GM23338 (cell line): ENCODE data around the gene UBE2C. TPM values are rescaled to one million over a fixed set of nuclear protein-coding genes. Genes with fewer than 3 reads are reported as not detected.

Experiments used
- ATAC-seq: fragments of 200-7000 bp; cut with Tn5 transposase; 3 replicates; pipeline ENCODE4 v1.9.1; 2020
- DNase-seq: peaks from one replicate; pipeline ENCODE4 v3.0.0-alpha.2; 2015; ENCODE audit warnings: low spot score
- H2AFZ ChIP-seq: fragments of 200-600 bp; sonication (generic); 2 replicates; pipeline ENCODE4 v1.8.0; 2016; ENCODE audit warnings: antibody characterized with exemption, mild to moderate bottlenecking, moderate library complexity
- H3F3A ChIP-seq: fragments of 200-600 bp; sonication (generic); replicated peaks from 2 replicates; pipeline ENCODE4 v1.8.0; 2017; ENCODE audit warnings: antibody characterized with exemption, mixed run types, low read depth
- H3K27ac ChIP-seq: fragments of 200-600 bp; sonication (generic); 2 replicates; pipeline ENCODE4 v1.6.1; 2016; ENCODE audit warnings: low read depth
- H3K27me3 ChIP-seq: fragments of 200-600 bp; sonication (generic); 2 replicates; pipeline ENCODE4 v1.8.0; 2016; ENCODE audit warnings: mild to moderate bottlenecking, mixed run types, moderate library complexity; ENCODE audit not compliant: insufficient read depth
- H3K36me3 ChIP-seq: fragments of 200-600 bp; sonication (generic); 2 replicates; pipeline ENCODE4 v1.8.0; 2016; ENCODE audit warnings: mild to moderate bottlenecking; ENCODE audit not compliant: insufficient read depth
- H3K4me1 ChIP-seq: fragments of 200-600 bp; sonication (generic); 2 replicates; pipeline ENCODE4 v1.8.0; 2016; ENCODE audit warnings: mild to moderate bottlenecking, moderate library complexity; ENCODE audit not compliant: insufficient read depth
- H3K4me2 ChIP-seq: fragments of 200-600 bp; sonication (generic); 2 replicates; pipeline ENCODE4 v1.7.1; 2017; ENCODE audit warnings: mixed run types
- H3K4me3 ChIP-seq: fragments of 200-600 bp; sonication (generic); 2 replicates; pipeline ENCODE4 v1.6.1; 2016; ENCODE audit warnings: mixed run types
- H3K79me2 ChIP-seq: fragments of 200-600 bp; sonication (generic); replicated peaks from 2 replicates; pipeline ENCODE4 v1.8.0; 2017; ENCODE audit warnings: mild to moderate bottlenecking; ENCODE audit not compliant: insufficient read depth
- H3K9me2 ChIP-seq: fragments of 200-600 bp; sonication (generic); 2 replicates; pipeline ENCODE4 v1.8.0; 2017; ENCODE audit not compliant: insufficient read depth
- H4K20me1 ChIP-seq: fragments of 200-600 bp; sonication (generic); replicated peaks from 2 replicates; pipeline ENCODE4 v1.8.0; 2017; ENCODE audit warnings: mild to moderate bottlenecking; ENCODE audit not compliant: insufficient read depth
- H3K27ac Mint-ChIP-seq: 2 replicates; pipeline ENCODE4 v1.8.0; 2020; ENCODE audit warnings: inconsistent platforms, mild to moderate bottlenecking, moderate library complexity, mixed read lengths
- H3K27me3 Mint-ChIP-seq: 3 replicates; pipeline ENCODE4 v1.8.0; 2022; ENCODE audit warnings: low read depth, mild to moderate bottlenecking, moderate library complexity, mixed read lengths, inconsistent platforms; ENCODE audit not compliant: insufficient read depth, poor library complexity
- H3K36me3 Mint-ChIP-seq: 3 replicates; pipeline ENCODE4 v1.8.0; 2021; ENCODE audit warnings: low read depth, mild to moderate bottlenecking, inconsistent platforms, moderate library complexity, mixed read lengths
- H3K4me1 Mint-ChIP-seq: 3 replicates; pipeline ENCODE4 v1.8.0; 2020; ENCODE audit warnings: mild to moderate bottlenecking, inconsistent platforms, mixed read lengths
- H3K4me3 Mint-ChIP-seq: 3 replicates; pipeline ENCODE4 v1.8.0; 2021; ENCODE audit warnings: moderate library complexity, mild to moderate bottlenecking, inconsistent platforms, mixed read lengths
- H3K9me3 Mint-ChIP-seq: 3 replicates; pipeline ENCODE4 v1.8.0; 2020; ENCODE audit warnings: moderate library complexity, mild to moderate bottlenecking, inconsistent platforms, mixed read lengths
- CREB1 ChIP-seq: fragments of 250-450 bp; sonication (Bioruptor Pico); IDR thresholded peaks from 2 replicates; pipeline ENCODE4 v1.5.0; 2020; ENCODE audit warnings: low read depth, mild to moderate bottlenecking, moderate library complexity
- EZH2 ChIP-seq: fragments of 200-600 bp; sonication (generic); IDR thresholded peaks from one replicate; pipeline ENCODE4 v1.8.0; 2017; ENCODE audit warnings: antibody characterized with exemption, mild to moderate bottlenecking, low read depth; ENCODE audit not compliant: unreplicated experiment
- EZH2phosphoT487 ChIP-seq: fragments of 200-600 bp; sonication (generic); IDR thresholded peaks from one replicate; pipeline ENCODE4 v1.8.1; 2018; ENCODE audit warnings: antibody characterized with exemption; ENCODE audit not compliant: unreplicated experiment
- JUNB ChIP-seq: IDR thresholded peaks from one replicate; pipeline ENCODE4 v1.6.1; 2016; ENCODE audit warnings: antibody characterized with exemption; ENCODE audit not compliant: unreplicated experiment
- NANOG ChIP-seq: IDR thresholded peaks from 2 replicates; pipeline ENCODE4 v1.6.1; 2016; ENCODE audit warnings: antibody characterized with exemption, borderline replicate concordance
- POLR2AphosphoS5 ChIP-seq: IDR thresholded peaks from 2 replicates; pipeline ENCODE4 v1.6.1; 2016; ENCODE audit warnings: antibody characterized with exemption, low read depth
- STAT1 ChIP-seq: IDR thresholded peaks from one replicate; pipeline ENCODE4 v1.6.1; 2016; ENCODE audit warnings: antibody characterized with exemption; ENCODE audit not compliant: unreplicated experiment
- ZNF114 ChIP-seq: fragments of 250-450 bp; sonication (Bioruptor Pico); IDR thresholded peaks from 2 replicates; pipeline ENCODE4 v1.5.0; 2020; ENCODE audit warnings: mild to moderate bottlenecking, moderate library complexity
- ZNF331 ChIP-seq: fragments of 250-450 bp; sonication (Bioruptor Pico); IDR thresholded peaks from 2 replicates; pipeline ENCODE4 v1.5.0; 2020; ENCODE audit warnings: low read depth, mild to moderate bottlenecking, moderate library complexity
- polyA plus RNA-seq: library from polyadenylated mRNA; unstranded; fragments of >200 nt; fragmentation: Nextera tagmentation; extraction: Ambion mirVana; gene quantifications from 2 replicates; pipeline ENCODE4 v1.2.1, GENCODE V29; 2016
- total RNA-seq: library from RNA; depleted of rRNA; stranded (reverse); fragments of >200 nt; shearing (Covaris generic); gene quantifications from 2 replicates; pipeline ENCODE4 v1.2.3, GENCODE V29; 2014
- TF ChIP-seq, protein P1 (sequence below): fragments of 250-450 bp; sonication (Bioruptor Pico); IDR thresholded peaks from 2 replicates; pipeline ENCODE4 v1.5.0; 2020; ENCODE audit warnings: mild to moderate bottlenecking, moderate library complexity
- TF ChIP-seq, protein P2 (sequence below), 2 experiments: fragments of 200-600 bp in 1 of 2; sonication (generic) in 1 of 2; conservative IDR thresholded peaks; 2 replicates each; pipeline versions ENCODE4 v1.5.1 to v1.6.1; 2016 to 2017; ENCODE audit warnings: antibody characterized with exemption in 2 of 2, low read depth in 2 of 2, mild to moderate bottlenecking in 2 of 2, moderate library complexity in 1 of 2
- TF ChIP-seq, protein P3 (sequence below): IDR thresholded peaks from one replicate; pipeline ENCODE4 v1.6.1; 2018; ENCODE audit warnings: antibody characterized with exemption; ENCODE audit not compliant: unreplicated experiment
- TF ChIP-seq, protein P4 (sequence below): IDR thresholded peaks from 2 replicates; pipeline ENCODE4 v1.6.1; 2016; ENCODE audit warnings: antibody characterized with exemption

UBE2C gene
- total and polyA plus RNA-seq, 2 experiments from 2014 or later = 247 to 698 TPM

DNA sequence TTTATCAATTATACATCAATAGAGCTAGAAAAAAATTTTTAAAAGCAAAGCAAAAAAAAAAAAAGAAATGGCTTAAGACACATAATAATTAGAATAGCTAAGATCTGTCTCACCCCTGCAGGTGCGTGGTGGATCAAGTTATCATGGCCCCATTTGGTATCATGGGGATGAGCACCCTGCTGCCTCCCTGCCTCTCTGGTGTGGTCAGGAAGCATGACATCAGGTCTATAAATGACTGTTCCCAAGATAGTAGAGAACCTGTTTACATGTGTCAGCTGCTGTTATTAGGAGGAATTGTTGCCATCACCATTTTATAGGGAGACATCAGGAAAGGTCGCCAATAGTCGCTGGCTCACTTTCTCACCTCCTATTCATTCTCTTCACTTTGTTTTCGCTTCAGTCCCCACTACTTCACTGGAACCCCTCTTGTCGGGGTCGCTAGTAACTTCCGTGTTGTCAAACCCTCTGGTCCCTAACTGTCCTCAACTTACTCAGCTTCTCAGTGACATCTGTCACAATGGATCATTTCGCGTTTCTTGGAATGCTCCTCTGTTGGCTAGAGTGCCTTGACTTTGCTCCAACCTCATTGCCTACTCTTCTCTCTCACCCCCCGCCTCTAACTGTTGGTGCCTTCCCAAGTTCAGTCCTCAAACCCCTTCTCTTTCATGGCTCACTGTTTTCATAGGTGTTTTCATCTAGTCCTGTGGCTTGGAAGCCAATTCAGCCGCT is 15.9 kb upstream of the UBE2C start:
- Mint-ChIP-seq H3K27ac (no peak overlapping the region), H3K4me3 (no peak overlapping the region), H3K36me3 (peaks cover 43% of the 10 kb centered on the region), H3K4me1 (peaks cover 11% of the 10 kb centered on the region), H3K9me3 (no peaks in the 10 kb centered on the region), H3K27me3 (peaks cover 5% of the 10 kb centered on the region)
- DNase-seq (no peak), ATAC-seq (no peak)
- Histone ChIP-seq H3K9me2 (no peaks in the 10 kb centered on the region), H3K27ac (no peak overlapping the region), H3K36me3 (peaks cover 18% of the 10 kb centered on the region), H3K4me2 (no peak overlapping the region), H3K79me2 (0 out of 2 replicates have a peak, but pooled peaks cover 12% of the 10 kb centered on the region), H2AFZ (no peak overlapping the region), H3F3A (peaks cover 7% of the 10 kb centered on the region), H3K4me1 (peaks cover 12% of the 10 kb centered on the region; the same call in 1 of the 2 replicates), H4K20me1 (no peaks in the 10 kb centered on the region; the same call in 1 of the 2 replicates), H3K4me3 (no peak overlapping the region), H3K27me3 (no peaks in the 10 kb centered on the region)
- TF ChIP-seq ZNF114 (CRISPR knock-in tag) (no peak), CREB1 (CRISPR knock-in tag) (no peak), ZNF331 (CRISPR knock-in tag) (no peak), POLR2AphosphoS5 (no peak), NANOG (no peak), EZH2phosphoT487 (no peak), JUNB (no peak), STAT1 (no peak), EZH2 (no peak)
- TF ChIP-seq, protein P1, sequence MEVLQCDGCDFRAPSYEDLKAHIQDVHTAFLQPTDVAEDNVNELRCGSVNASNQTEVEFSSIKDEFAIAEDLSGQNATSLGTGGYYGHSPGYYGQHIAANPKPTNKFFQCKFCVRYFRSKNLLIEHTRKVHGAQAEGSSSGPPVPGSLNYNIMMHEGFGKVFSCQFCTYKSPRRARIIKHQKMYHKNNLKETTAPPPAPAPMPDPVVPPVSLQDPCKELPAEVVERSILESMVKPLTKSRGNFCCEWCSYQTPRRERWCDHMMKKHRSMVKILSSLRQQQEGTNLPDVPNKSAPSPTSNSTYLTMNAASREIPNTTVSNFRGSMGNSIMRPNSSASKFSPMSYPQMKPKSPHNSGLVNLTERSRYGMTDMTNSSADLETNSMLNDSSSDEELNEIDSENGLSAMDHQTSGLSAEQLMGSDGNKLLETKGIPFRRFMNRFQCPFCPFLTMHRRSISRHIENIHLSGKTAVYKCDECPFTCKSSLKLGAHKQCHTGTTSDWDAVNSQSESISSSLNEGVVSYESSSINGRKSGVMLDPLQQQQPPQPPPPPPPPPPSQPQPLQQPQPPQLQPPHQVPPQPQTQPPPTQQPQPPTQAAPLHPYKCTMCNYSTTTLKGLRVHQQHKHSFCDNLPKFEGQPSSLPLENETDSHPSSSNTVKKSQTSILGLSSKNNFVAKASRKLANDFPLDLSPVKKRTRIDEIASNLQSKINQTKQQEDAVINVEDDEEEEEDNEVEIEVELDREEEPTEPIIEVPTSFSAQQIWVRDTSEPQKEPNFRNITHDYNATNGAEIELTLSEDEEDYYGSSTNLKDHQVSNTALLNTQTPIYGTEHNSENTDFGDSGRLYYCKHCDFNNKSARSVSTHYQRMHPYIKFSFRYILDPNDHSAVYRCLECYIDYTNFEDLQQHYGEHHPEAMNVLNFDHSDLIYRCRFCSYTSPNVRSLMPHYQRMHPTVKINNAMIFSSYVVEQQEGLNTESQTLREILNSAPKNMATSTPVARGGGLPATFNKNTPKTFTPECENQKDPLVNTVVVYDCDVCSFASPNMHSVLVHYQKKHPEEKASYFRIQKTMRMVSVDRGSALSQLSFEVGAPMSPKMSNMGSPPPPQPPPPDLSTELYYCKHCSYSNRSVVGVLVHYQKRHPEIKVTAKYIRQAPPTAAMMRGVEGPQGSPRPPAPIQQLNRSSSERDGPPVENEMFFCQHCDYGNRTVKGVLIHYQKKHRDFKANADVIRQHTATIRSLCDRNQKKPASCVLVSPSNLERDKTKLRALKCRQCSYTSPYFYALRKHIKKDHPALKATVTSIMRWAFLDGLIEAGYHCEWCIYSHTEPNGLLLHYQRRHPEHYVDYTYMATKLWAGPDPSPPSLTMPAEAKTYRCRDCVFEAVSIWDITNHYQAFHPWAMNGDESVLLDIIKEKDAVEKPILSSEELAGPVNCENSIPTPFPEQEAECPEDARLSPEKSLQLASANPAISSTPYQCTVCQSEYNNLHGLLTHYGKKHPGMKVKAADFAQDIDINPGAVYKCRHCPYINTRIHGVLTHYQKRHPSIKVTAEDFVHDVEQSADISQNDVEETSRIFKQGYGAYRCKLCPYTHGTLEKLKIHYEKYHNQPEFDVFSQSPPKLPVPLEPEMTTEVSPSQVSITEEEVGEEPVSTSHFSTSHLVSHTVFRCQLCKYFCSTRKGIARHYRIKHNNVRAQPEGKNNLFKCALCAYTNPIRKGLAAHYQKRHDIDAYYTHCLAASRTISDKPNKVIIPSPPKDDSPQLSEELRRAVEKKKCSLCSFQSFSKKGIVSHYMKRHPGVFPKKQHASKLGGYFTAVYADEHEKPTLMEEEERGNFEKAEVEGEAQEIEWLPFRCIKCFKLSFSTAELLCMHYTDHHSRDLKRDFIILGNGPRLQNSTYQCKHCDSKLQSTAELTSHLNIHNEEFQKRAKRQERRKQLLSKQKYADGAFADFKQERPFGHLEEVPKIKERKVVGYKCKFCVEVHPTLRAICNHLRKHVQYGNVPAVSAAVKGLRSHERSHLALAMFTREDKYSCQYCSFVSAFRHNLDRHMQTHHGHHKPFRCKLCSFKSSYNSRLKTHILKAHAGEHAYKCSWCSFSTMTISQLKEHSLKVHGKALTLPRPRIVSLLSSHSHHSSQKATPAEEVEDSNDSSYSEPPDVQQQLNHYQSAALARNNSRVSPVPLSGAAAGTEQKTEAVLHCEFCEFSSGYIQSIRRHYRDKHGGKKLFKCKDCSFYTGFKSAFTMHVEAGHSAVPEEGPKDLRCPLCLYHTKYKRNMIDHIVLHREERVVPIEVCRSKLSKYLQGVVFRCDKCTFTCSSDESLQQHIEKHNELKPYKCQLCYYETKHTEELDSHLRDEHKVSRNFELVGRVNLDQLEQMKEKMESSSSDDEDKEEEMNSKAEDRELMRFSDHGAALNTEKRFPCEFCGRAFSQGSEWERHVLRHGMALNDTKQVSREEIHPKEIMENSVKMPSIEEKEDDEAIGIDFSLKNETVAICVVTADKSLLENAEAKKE = no peak
- TF ChIP-seq, protein P2, sequence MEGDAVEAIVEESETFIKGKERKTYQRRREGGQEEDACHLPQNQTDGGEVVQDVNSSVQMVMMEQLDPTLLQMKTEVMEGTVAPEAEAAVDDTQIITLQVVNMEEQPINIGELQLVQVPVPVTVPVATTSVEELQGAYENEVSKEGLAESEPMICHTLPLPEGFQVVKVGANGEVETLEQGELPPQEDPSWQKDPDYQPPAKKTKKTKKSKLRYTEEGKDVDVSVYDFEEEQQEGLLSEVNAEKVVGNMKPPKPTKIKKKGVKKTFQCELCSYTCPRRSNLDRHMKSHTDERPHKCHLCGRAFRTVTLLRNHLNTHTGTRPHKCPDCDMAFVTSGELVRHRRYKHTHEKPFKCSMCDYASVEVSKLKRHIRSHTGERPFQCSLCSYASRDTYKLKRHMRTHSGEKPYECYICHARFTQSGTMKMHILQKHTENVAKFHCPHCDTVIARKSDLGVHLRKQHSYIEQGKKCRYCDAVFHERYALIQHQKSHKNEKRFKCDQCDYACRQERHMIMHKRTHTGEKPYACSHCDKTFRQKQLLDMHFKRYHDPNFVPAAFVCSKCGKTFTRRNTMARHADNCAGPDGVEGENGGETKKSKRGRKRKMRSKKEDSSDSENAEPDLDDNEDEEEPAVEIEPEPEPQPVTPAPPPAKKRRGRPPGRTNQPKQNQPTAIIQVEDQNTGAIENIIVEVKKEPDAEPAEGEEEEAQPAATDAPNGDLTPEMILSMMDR (conservative IDR thresholded peaks at IDR 0.05; ENCODE audit: low read depth in 2 of 2) = no peak
- TF ChIP-seq, protein P3, sequence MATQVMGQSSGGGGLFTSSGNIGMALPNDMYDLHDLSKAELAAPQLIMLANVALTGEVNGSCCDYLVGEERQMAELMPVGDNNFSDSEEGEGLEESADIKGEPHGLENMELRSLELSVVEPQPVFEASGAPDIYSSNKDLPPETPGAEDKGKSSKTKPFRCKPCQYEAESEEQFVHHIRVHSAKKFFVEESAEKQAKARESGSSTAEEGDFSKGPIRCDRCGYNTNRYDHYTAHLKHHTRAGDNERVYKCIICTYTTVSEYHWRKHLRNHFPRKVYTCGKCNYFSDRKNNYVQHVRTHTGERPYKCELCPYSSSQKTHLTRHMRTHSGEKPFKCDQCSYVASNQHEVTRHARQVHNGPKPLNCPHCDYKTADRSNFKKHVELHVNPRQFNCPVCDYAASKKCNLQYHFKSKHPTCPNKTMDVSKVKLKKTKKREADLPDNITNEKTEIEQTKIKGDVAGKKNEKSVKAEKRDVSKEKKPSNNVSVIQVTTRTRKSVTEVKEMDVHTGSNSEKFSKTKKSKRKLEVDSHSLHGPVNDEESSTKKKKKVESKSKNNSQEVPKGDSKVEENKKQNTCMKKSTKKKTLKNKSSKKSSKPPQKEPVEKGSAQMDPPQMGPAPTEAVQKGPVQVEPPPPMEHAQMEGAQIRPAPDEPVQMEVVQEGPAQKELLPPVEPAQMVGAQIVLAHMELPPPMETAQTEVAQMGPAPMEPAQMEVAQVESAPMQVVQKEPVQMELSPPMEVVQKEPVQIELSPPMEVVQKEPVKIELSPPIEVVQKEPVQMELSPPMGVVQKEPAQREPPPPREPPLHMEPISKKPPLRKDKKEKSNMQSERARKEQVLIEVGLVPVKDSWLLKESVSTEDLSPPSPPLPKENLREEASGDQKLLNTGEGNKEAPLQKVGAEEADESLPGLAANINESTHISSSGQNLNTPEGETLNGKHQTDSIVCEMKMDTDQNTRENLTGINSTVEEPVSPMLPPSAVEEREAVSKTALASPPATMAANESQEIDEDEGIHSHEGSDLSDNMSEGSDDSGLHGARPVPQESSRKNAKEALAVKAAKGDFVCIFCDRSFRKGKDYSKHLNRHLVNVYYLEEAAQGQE = no peak
- TF ChIP-seq, protein P4, sequence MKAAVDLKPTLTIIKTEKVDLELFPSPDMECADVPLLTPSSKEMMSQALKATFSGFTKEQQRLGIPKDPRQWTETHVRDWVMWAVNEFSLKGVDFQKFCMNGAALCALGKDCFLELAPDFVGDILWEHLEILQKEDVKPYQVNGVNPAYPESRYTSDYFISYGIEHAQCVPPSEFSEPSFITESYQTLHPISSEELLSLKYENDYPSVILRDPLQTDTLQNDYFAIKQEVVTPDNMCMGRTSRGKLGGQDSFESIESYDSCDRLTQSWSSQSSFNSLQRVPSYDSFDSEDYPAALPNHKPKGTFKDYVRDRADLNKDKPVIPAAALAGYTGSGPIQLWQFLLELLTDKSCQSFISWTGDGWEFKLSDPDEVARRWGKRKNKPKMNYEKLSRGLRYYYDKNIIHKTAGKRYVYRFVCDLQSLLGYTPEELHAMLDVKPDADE = no peak
